HG03103 (cell line): ENCODE measurements around the gene NF1.
"Not testable (repeated sequence)": the region's sequence is repeated elsewhere in the genome, so short reads cannot be mapped to it uniquely, and the experiment has no call there.

Experiments
- ATAC-seq: cut with Tn5 transposase; IDR thresholded peaks from one replicate; pipeline ENCODE4 v1.9.1; 2021; ENCODE audit warnings: low read depth; ENCODE audit not compliant: unreplicated experiment

Gene NF1

GRCh38 chr17:31251105-31251969, 156.6 kb downstream of the NF1 start:
- ATAC-seq = no peak

GRCh38 chr17:31251970-31252328, 157.2 kb downstream of the NF1 start:
- no peak for ATAC-seq

GRCh38 chr17:31252741-31253140, 158.0 kb downstream of the NF1 start:
- no peak for ATAC-seq

GRCh38 chr17:31254654-31255053, 159.9 kb downstream of the NF1 start:
- no peak for ATAC-seq

- ATAC-seq = no peak
Observed at GRCh38 chr17:31256936-31257335, 162.2 kb downstream of the NF1 start.

- ATAC-seq = no peak
Observed at GRCh38 chr17:31260151-31260550, 165.4 kb downstream of the NF1 start.

- no peak for ATAC-seq
Observed at GRCh38 chr17:31261601-31262000, 166.8 kb downstream of the NF1 start.

- not testable (repeated sequence) for ATAC-seq
Observed at GRCh38 chr17:31262923-31263322, 168.1 kb downstream of the NF1 start.

GRCh38 chr17:31266042-31266441, 171.3 kb downstream of the NF1 start:
- no peak for ATAC-seq

GRCh38 chr17:31269036-31269577, 174.3 kb downstream of the NF1 start:
- ATAC-seq = no peak

GRCh38 chr17:31269578-31269983, 174.8 kb downstream of the NF1 start:
- no peak for ATAC-seq

GRCh38 chr17:31272236-31272635, 177.5 kb downstream of the NF1 start:
- no peak for ATAC-seq

GRCh38 chr17:31272803-31273202, 178.0 kb downstream of the NF1 start:
- no peak for ATAC-seq

- ATAC-seq = no peak
Observed at GRCh38 chr17:31273516-31273915, 178.7 kb downstream of the NF1 start.

- ATAC-seq = no peak
Observed at GRCh38 chr17:31274252-31274651, 179.5 kb downstream of the NF1 start.

GRCh38 chr17:31275116-31275515, 180.3 kb downstream of the NF1 start:
- no peak for ATAC-seq

GRCh38 chr17:31279401-31279800, 184.6 kb downstream of the NF1 start:
- no peak for ATAC-seq

- ATAC-seq = no peak
Observed at GRCh38 chr17:31281061-31281460, 186.3 kb downstream of the NF1 start.

GRCh38 chr17:31283841-31284240, 189.1 kb downstream of the NF1 start:
- no peak for ATAC-seq

- ATAC-seq = no peak
Observed at GRCh38 chr17:31286587-31286986, 191.8 kb downstream of the NF1 start.

GRCh38 chr17:31287932-31288331, 193.2 kb downstream of the NF1 start:
- not testable (repeated sequence) for ATAC-seq

GRCh38 chr17:31289790-31290189, 195.0 kb downstream of the NF1 start:
- no peak for ATAC-seq
